Measurements from ENCODE around the gene ELK3.

Gene ELK3

DNA sequence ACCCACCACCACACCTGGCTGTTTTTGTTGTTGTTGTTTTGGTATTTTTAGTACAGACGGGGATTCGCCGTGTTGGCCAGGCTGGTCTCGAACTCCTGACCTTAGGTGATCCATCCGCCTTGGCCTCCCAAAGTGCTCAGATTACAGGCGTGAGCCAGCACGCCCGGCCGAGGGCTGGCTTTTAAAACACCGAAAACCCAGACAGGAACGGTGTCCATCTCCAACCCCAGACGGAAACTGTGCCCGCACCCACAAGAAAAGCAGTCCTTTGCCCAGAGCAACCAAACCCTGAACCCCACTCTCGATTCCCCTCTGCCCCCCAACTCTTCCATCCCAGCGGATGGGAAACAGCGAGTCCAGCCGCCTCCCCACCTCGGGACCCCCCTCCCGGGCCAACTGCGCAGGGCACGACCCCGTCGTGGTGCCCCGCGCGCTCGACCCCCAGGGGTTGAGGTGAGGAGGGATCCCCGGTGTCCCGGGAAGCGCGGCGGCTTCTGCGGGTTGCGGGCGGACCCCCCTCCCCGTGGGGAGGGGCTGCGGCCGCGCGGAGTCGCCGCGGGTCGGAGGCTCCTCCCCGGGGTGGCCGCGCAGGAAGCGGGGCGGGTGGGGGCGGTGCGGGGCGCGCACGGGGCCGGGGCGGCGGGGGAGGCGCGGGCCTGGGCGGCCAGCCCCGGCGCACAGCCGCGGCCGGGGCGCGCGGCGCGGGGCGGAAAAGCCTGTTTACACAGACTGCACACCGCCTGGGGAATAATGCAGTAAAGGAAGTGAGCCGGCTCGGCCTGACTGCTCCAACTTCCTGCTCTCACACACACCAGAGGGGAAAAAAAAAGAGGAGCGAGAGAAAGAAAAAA is at the start of gene ELK3:
Gene ELK3 (plus strand): TSS at position 651 of the 851 bp plus-strand sequence.
- in situ Hi-C loops (cut with MboI; ENCODE audit: low sequenced_read_pairs), result no loop called here
- no peaks in the 10 kb centered on the region for H3K36me3 ChIP-seq (replicated peaks)

DNA sequence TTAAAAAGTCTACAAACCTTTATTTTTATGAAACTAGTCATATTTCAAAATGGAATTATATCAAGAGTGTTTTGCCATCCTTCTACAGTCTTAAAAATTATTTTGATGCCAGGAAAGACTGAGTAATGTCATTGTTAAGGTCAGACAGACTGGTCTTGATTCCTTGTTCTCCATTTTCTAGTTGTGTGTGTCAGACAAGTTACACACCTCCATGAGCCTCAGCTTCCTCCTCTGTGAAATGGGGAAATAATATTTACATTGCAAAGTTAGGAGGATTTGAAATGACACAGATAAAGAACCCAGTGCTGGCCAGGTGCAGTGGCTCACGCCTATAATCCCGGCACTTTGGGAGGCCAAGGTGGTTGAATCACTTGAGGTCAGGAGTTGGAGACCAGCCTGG is 47.4 kb upstream of the ELK3 start:
- Histone ChIP-seq H3K27me3 (ENCODE audit: low read depth) (0 out of 2 replicates have a peak, but pooled peaks cover 3% of the 10 kb centered on the region), H3K4me1 (no peaks in the 10 kb centered on the region), H3K36me3 (replicated peaks) (no peaks in the 10 kb centered on the region), H3K4me3 (no peak overlapping the region), H3K9me3 (no peaks in the 10 kb centered on the region)
- no peak for DNase-seq (ENCODE audit: low spot score in 2 of 2)
- in situ Hi-C loops (cut with MboI; ENCODE audit: low sequenced_read_pairs), result no loop called here

More for the DNA sequence above, at the start of gene ELK3:
- Histone ChIP-seq H3K4me3 (peak within 1 kb of the TSS; percentile 55), H3K9me3 (no peaks in the 10 kb centered on the region), H3K27me3 (ENCODE audit: low read depth) (no peaks in the 10 kb centered on the region), H3K4me1 (peaks cover 5% of the 10 kb centered on the region)
- DNase-seq (ENCODE audit: low spot score in 2 of 2), result peak; percentile 65 to 66

DNA sequence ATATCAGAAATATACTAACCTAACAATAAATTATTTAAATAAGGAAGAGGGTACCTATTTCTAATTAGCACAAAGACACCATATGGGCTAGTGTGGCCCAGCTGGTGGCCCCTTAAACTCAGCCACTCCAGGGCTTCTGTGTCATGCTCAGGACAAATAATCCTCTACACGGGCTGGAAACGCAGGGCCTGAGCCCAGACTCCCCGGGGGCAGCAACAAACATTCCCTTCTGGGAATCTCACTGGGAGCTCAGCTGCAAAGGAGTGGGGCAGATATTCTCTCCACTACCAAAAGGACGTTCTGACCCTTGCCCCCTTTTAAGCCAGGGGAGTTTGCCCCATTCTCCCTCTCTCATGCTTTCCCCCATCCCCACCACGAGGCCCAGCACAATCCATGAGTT is 43.7 kb upstream of the ELK3 start:
- in situ Hi-C loops (cut with MboI; ENCODE audit: low sequenced_read_pairs), result no loop called here
- no peak overlapping the region for H3K4me3 ChIP-seq
- DNase-seq (ENCODE audit: low spot score in 2 of 2), result no peak
- H3K9me3 ChIP-seq, result no peaks in the 10 kb centered on the region
- H3K27me3 ChIP-seq (ENCODE audit: low read depth), result no peaks in the 10 kb centered on the region
- no peaks in the 10 kb centered on the region for H3K36me3 ChIP-seq (replicated peaks)
- H3K4me1 ChIP-seq, result no peaks in the 10 kb centered on the region

DNA sequence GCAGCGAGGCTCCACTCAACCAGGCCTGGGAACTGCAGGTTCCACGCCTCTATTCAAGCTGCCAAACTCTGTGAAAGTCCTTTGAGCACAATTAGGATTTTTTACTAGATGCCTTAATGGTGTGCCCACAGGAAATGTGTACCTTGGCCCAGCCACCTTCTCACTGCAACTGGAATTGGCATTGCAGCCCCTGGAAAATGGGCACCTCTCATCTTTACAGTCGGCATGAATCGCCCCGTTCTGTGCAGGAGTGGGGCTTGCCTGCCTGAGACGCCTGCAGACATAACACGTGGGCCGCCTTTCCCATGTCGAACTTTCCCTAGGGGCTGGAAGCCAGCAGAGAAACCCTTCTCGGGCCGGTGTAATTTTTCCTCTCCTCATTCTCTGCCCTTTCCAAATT is 42.0 kb upstream of the ELK3 start:
- in situ Hi-C loops (cut with MboI; ENCODE audit: low sequenced_read_pairs), result no loop called here

DNA sequence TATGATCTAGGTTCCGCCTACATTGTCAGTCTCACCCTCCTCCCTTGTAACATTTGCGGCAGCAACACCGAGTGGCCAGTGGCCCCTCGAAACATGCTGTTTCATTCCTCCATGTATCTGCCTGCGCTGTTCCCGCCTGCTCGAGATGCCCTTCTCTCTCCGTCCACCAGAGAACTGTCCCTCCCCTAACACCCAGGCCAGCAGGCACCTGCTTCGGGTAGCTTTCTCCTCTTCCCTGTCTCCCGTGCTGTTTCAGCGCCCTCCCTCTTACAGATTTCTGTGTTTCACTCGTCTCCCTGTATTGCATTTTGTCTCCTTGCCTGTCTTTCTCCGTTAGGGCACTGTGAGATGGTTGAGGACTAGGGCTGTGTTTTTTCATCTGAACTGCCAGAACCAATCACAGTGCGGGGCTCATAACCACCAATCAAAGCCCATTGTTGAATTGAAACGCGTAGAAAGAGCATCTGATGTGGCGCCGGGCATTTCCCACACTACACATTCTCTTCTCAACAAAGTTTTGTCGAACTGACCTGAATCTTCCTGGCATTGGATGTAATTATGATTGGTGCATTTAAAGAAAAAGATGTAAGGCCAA is 40.9 kb upstream of the ELK3 start:
- Histone ChIP-seq H3K4me1 (no peaks in the 10 kb centered on the region), H3K4me3 (no peak overlapping the region), H3K9me3 (no peaks in the 10 kb centered on the region), H3K36me3 (replicated peaks) (no peaks in the 10 kb centered on the region), H3K27me3 (ENCODE audit: low read depth) (no peaks in the 10 kb centered on the region)
- DNase-seq (ENCODE audit: low spot score in 2 of 2), result no peak
- in situ Hi-C loops (cut with MboI; ENCODE audit: low sequenced_read_pairs), result no loop called here

More for the DNA sequence above, 42.0 kb upstream of the ELK3 start:
- H3K27me3 ChIP-seq (ENCODE audit: low read depth), result no peaks in the 10 kb centered on the region
- no peaks in the 10 kb centered on the region for H3K36me3 ChIP-seq (replicated peaks)
- no peaks in the 10 kb centered on the region for H3K4me1 ChIP-seq
- no peaks in the 10 kb centered on the region for H3K9me3 ChIP-seq
- no peak for DNase-seq (ENCODE audit: low spot score in 2 of 2)
- H3K4me3 ChIP-seq, result no peak overlapping the region

DNA sequence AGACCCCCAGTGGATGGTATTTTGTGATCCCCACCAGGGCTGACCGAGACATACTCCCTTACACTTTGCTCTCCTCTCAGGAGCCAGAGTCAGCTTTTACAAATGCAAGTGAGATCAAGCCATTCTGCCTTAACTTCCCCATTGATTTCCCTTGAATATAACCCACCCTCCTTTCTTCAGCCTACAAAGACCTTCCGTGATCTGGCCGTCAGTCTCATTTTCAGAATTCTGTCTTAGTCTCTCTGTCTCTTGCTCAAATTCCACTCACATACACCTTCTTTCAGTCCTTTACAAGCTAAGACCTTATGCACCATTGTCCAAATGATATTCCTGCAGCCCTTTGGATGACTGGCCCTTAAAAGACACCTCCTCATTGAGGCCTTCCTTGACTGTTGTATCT is 39.0 kb upstream of the ELK3 start:
- no peaks in the 10 kb centered on the region for H3K9me3 ChIP-seq

DNA sequence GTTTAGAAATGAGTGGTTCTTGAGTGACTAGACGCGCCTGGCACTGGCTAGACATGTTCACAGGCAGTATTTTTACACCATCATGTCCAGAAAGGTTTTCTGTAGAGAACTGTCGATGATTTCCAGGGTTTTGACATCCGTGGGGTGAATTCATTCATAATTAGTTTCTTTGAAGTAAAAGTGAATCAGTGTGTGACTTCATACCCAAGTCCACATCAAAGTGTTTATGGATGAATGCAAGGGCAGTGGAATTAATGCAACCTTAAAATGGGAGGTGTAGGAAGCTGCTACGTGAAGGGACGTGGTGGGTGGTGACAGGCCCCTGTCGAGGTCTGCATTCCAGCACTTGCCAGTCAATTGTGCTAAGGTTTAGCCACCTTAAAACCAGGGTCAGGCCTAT is 38.4 kb upstream of the ELK3 start:
- Histone ChIP-seq H3K9me3 (no peaks in the 10 kb centered on the region), H3K4me3 (no peak overlapping the region), H3K36me3 (replicated peaks) (no peaks in the 10 kb centered on the region), H3K27me3 (ENCODE audit: low read depth) (no peaks in the 10 kb centered on the region), H3K4me1 (no peaks in the 10 kb centered on the region)
- in situ Hi-C loops (cut with MboI; ENCODE audit: low sequenced_read_pairs), result no loop called here
- DNase-seq (ENCODE audit: low spot score in 2 of 2), result no peak

More for the DNA sequence above, 39.0 kb upstream of the ELK3 start:
- no peak for DNase-seq (ENCODE audit: low spot score in 2 of 2)
- no peak overlapping the region for H3K4me3 ChIP-seq
- no peaks in the 10 kb centered on the region for H3K36me3 ChIP-seq (replicated peaks)
- no peaks in the 10 kb centered on the region for H3K27me3 ChIP-seq (ENCODE audit: low read depth)
- no peaks in the 10 kb centered on the region for H3K4me1 ChIP-seq
- in situ Hi-C loops (cut with MboI; ENCODE audit: low sequenced_read_pairs), result no loop called here

DNA sequence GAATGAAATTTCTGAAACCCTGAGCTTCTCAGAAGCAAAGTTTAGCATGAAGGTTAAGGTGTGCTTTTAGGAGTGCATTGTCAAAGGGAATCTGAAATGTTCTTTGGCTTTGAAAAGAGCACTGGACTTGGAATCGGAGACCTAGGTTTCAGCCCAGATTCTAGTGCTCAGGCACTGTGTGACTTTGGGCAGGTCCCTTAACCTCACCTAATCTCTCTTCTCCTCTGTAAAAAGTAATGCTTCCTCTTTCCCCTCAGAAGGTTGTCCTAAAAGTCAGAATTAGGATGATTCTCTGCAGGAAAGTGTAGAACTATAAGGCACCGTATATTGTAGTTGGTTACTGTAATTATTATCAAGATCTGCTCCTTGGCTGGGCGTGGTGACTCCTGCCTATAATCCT is 38.0 kb upstream of the ELK3 start:
- H3K4me1 ChIP-seq, result no peaks in the 10 kb centered on the region
- DNase-seq (ENCODE audit: low spot score in 2 of 2), result no peak
- H3K4me3 ChIP-seq, result no peak overlapping the region
- no peaks in the 10 kb centered on the region for H3K27me3 ChIP-seq (ENCODE audit: low read depth)
- in situ Hi-C loops (cut with MboI; ENCODE audit: low sequenced_read_pairs), result no loop called here
- H3K9me3 ChIP-seq, result no peaks in the 10 kb centered on the region
- no peaks in the 10 kb centered on the region for H3K36me3 ChIP-seq (replicated peaks)

DNA sequence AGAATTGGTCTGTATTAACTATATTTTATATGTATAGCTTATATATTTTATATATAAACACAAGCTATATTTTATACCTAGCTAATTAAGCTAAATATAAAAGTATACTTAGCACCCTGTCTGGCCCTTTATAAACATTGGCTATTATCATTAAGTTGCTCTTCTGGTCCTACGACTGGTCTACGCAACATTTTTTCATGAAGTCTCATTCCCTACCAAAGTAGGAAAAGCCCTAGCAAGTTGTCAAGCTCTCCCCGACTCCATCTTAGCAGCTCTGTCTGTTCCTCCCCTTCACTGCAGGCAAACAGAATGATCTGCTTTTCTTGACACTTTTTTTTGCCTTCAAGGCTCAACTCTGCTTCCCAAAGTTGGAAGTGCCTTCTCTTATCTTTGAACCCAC is 36.7 kb upstream of the ELK3 start:
- H3K9me3 ChIP-seq, result no peaks in the 10 kb centered on the region
- in situ Hi-C loops (cut with MboI; ENCODE audit: low sequenced_read_pairs), result no loop called here
- no peaks in the 10 kb centered on the region for H3K4me1 ChIP-seq
- no peak for DNase-seq (ENCODE audit: low spot score in 2 of 2)
- H3K36me3 ChIP-seq (replicated peaks), result no peaks in the 10 kb centered on the region
- no peaks in the 10 kb centered on the region for H3K27me3 ChIP-seq (ENCODE audit: low read depth)
- H3K4me3 ChIP-seq, result no peak overlapping the region

DNA sequence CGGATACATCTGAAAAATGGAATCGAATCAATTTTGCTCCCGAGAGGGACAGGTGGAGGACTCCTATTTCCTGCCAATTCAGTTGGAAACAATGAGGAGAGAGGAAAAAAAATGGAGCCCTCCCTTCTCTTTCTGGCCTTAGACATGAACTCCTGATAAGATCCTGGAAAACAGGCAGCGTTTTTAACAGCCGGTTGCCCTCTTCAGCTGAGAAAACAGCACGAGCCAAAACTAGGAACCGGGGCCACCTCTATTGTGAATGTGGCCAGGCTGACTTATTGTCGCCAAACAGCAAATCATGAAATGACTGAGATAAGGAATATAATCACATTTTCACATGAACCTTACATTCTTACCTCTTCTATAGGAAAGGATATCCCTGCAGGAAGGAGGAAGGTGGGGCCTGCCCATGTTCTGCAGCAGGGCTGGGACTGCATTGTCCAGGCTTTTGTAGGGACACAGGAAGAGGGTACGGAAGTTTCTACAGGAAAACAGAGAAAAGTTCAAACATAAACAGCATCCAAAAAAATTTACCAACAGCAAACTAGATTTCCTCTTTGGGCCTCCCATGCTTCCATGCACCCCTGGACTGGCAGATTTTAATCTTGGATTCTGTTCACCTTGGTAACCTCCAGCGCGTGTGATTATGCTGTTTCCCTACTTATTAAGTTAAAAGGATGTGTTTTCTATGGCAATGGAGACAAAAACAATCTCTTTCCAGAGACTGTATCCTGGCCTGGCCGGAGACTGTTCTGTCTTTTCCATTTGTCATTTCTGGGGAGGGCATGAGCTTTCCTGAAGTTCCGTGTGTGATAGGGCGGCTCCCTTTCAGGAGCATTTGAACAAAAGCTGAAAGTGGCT is 29.0 kb upstream of the ELK3 start:
- H3K36me3 ChIP-seq (replicated peaks), result no peaks in the 10 kb centered on the region
- H3K4me3 ChIP-seq, result no peak overlapping the region
- DNase-seq (ENCODE audit: low spot score in 2 of 2), result no peak
- no peaks in the 10 kb centered on the region for H3K4me1 ChIP-seq
- in situ Hi-C loops (cut with MboI; ENCODE audit: low sequenced_read_pairs), result no loop called here
- no peaks in the 10 kb centered on the region for H3K9me3 ChIP-seq
- H3K27me3 ChIP-seq (ENCODE audit: low read depth), result no peaks in the 10 kb centered on the region

DNA sequence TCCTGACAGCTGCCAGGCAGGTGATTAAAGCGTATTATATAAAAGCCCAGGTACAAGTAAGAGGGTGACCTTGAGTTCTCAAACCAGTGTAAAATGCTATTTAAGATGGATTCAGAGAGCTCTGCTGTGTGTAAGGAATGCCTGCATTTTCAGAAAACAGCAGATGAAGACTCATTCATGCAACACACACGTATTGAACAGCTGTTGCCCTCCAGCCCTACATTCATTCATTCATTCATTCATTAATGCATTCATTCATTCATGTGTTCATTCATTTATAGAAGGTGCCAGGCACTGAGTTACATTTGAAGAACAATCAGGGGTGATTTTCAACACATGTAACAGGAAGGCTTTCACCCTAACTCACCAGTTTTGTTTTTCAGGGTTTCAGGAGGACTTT is 27.4 kb upstream of the ELK3 start:
- H3K36me3 ChIP-seq (replicated peaks), result no peaks in the 10 kb centered on the region
- H3K27me3 ChIP-seq (ENCODE audit: low read depth), result no peaks in the 10 kb centered on the region
- H3K4me3 ChIP-seq, result no peak overlapping the region
- DNase-seq (ENCODE audit: low spot score in 2 of 2), result no peak
- in situ Hi-C loops (cut with MboI; ENCODE audit: low sequenced_read_pairs), result no loop called here
- H3K4me1 ChIP-seq, result no peaks in the 10 kb centered on the region
- no peaks in the 10 kb centered on the region for H3K9me3 ChIP-seq

DNA sequence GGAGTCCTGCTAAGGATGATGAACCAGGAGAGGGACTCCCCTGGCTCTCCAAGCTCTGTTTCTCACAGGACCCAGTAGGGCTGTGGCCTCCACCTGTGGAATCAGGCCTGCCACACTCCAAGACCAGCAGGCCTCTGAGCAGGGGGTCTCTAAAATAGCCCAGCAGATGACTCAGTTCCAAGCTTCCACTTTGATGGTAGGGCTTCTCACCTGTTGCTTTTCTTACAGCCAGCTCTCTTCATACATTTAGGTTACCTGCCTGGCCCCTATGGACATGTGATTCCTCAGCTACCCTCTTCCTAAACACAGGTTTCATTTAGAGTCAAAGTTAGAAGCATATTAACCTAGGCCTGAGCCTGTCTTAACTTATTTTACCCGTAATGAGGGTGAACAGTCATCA is 26.7 kb upstream of the ELK3 start:
- DNase-seq (ENCODE audit: low spot score in 2 of 2), result no peak
- Histone ChIP-seq H3K36me3 (replicated peaks) (no peaks in the 10 kb centered on the region), H3K27me3 (ENCODE audit: low read depth) (no peaks in the 10 kb centered on the region), H3K4me1 (no peaks in the 10 kb centered on the region), H3K4me3 (no peak overlapping the region), H3K9me3 (no peaks in the 10 kb centered on the region)
- in situ Hi-C loops (cut with MboI; ENCODE audit: low sequenced_read_pairs), result no loop called here

DNA sequence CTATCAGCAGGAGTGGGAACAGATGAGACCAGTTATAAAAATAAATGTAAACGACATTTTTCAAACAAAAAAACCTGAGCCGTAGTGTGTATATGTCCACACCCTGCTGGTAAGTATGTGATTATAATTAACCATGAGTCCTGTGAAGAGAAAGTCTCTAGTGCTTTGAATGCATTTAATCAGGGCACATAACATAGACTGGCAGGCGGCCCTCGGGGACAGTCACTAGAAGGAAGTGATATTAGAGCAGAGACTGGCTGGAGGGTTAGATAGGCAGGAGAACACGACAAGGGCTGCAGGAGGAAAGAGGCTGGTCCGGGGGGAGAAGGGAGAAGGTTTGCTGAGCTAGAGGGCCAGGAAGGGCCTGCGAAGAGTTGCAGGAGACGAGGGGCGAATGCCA is 23.8 kb upstream of the ELK3 start:
- no peaks in the 10 kb centered on the region for H3K4me1 ChIP-seq
- no peak overlapping the region for H3K4me3 ChIP-seq
- in situ Hi-C loops (cut with MboI; ENCODE audit: low sequenced_read_pairs), result no loop called here
- H3K27me3 ChIP-seq (ENCODE audit: low read depth), result no peaks in the 10 kb centered on the region
- no peak for DNase-seq (ENCODE audit: low spot score in 2 of 2)
- H3K9me3 ChIP-seq, result no peaks in the 10 kb centered on the region
- no peaks in the 10 kb centered on the region for H3K36me3 ChIP-seq (replicated peaks)

DNA sequence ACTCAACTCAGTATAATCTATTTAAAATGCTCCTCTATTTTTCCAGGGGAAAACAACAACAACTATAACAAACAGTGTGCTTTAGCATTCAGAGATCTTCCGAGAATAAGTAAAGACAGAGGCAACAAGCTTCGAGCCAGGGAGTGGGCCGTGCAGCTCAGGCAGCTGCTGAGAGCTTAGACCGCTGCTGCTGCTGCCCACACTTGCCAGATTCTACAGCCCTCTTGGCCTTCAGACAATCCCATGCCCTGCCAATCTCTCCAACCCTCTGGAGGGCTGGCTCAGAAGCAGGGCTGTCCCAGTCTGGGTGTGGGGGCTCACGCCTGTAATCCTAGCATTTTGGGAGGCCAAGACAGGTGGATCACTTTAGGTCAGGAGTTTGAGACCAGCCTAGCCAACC is 23.4 kb upstream of the ELK3 start:
- no peak for DNase-seq (ENCODE audit: low spot score in 2 of 2)
- in situ Hi-C loops (cut with MboI; ENCODE audit: low sequenced_read_pairs), result no loop called here
- H3K27me3 ChIP-seq (ENCODE audit: low read depth), result no peaks in the 10 kb centered on the region

More for the DNA sequence above, 23.4 kb upstream of the ELK3 start:
- Histone ChIP-seq H3K4me3 (no peak overlapping the region), H3K4me1 (no peaks in the 10 kb centered on the region), H3K9me3 (no peaks in the 10 kb centered on the region), H3K36me3 (replicated peaks) (no peaks in the 10 kb centered on the region)
